Lower lobe of right lung (tissue), 2 donors: ENCODE results near the gene FXN. TPM values are rescaled to one million over a fixed set of nuclear protein-coding genes. Genes with fewer than 3 reads are reported as not detected.

ENCODE experiments used
- ATAC-seq, 2 donors: fragments of 200-7000 bp; cut with Tn5 transposase; one replicate each; pipeline ENCODE4 v1.9.1; 2020 to 2022; ENCODE audit warnings: mild to moderate bottlenecking in 2 of 2, moderate library complexity in 2 of 2
- DNase-seq: peaks from one replicate; pipeline ENCODE4 v3.0.0-alpha.2; 2020
- H3K27ac ChIP-seq: fragments of 200-600 bp; one replicate; pipeline ENCODE4 v1.8.0; 2022
- H3K27me3 ChIP-seq: fragments of 200-600 bp; one replicate; pipeline ENCODE4 v1.8.0; 2022; ENCODE audit warnings: low read depth
- H3K36me3 ChIP-seq: fragments of 200-600 bp; one replicate; pipeline ENCODE4 v1.8.0; 2022; ENCODE audit warnings: mild to moderate bottlenecking
- H3K4me1 ChIP-seq: fragments of 200-600 bp; one replicate; pipeline ENCODE4 v1.8.0; 2022
- H3K4me3 ChIP-seq: fragments of 200-600 bp; one replicate; pipeline ENCODE4 v1.8.0; 2022; ENCODE audit warnings: mild to moderate bottlenecking
- H3K9me3 ChIP-seq: fragments of 200-600 bp; one replicate; pipeline ENCODE4 v1.8.0; 2022
- CTCF ChIP-seq: fragments of 200-600 bp; IDR thresholded peaks from one replicate; pipeline ENCODE4 v1.8.0; 2022; ENCODE audit warnings: antibody characterized with exemption, mild to moderate bottlenecking
- intact Hi-C: fragments of 100-400 bp; cut with DNase I; formaldehyde crosslinking; loops from one replicate; pipeline ENCODE4 v1.11.0; 2022
- total RNA-seq: library from RNA; stranded (reverse); fragmentation: NEBNext Ultra II Directional; extraction: Animal tissue kit (Norgen Biotek cat#: 25700); gene quantifications from one replicate; pipeline ENCODE4 v1.2.1, GENCODE V29; 2021
- donor health status: DM: no; HTN: yes; CAD: no; lungs with severe emphysema.

The FXN gene
- total RNA-seq, 1 donor from 2014 or later: 10.9 TPM

GRCh38 chr9:69136779-69137178, 101.2 kb downstream of the FXN start:
- TF ChIP-seq CTCF: no peak
- DNase-seq (no peak), ATAC-seq (no peak)
- Histone ChIP-seq H3K36me3 (peaks cover 4% of the 10 kb centered on the region), H3K27me3 (no peaks in the 10 kb centered on the region), H3K9me3 (no peaks in the 10 kb centered on the region), H3K4me1 (peaks cover 24% of the 10 kb centered on the region), H3K27ac (peak overlapping the region; percentile 36), H3K4me3 (no peak overlapping the region)
- intact Hi-C loops: no loop called here

- intact Hi-C loops: no loop called here
- no peak for ATAC-seq
- Histone ChIP-seq H3K27ac (no peak overlapping the region), H3K4me3 (no peak overlapping the region), H3K27me3 (no peaks in the 10 kb centered on the region), H3K4me1 (peaks cover 24% of the 10 kb centered on the region), H3K36me3 (peaks cover 4% of the 10 kb centered on the region), H3K9me3 (no peaks in the 10 kb centered on the region)
- TF ChIP-seq CTCF: no peak
- no peak for DNase-seq
Observed at GRCh38 chr9:69137311-69137710, 101.8 kb downstream of the FXN start.

GRCh38 chr9:69139596-69139995, 104.0 kb downstream of the FXN start:
- H3K9me3 ChIP-seq: no peaks in the 10 kb centered on the region
- no peak overlapping the region for H3K27ac ChIP-seq
- no peak overlapping the region for H3K4me3 ChIP-seq
- ATAC-seq (no peak), DNase-seq (no peak)
- no peak for TF ChIP-seq CTCF
- H3K36me3 ChIP-seq: peaks cover 4% of the 10 kb centered on the region
- no peaks in the 10 kb centered on the region for H3K27me3 ChIP-seq
- peaks cover 27% of the 10 kb centered on the region for H3K4me1 ChIP-seq
- intact Hi-C loops: no loop called here

GRCh38 chr9:69140123-69140735, 104.7 kb downstream of the FXN start:
- Histone ChIP-seq H3K27ac (no peak overlapping the region), H3K9me3 (no peaks in the 10 kb centered on the region), H3K27me3 (no peaks in the 10 kb centered on the region), H3K36me3 (peaks cover 4% of the 10 kb centered on the region), H3K4me1 (peaks cover 21% of the 10 kb centered on the region), H3K4me3 (no peak overlapping the region)
- DNase-seq (no peak), ATAC-seq (no peak)
- intact Hi-C loops: no loop called here
- TF ChIP-seq CTCF: no peak

- Histone ChIP-seq H3K4me1 (peaks cover 18% of the 10 kb centered on the region), H3K9me3 (no peaks in the 10 kb centered on the region), H3K4me3 (no peak overlapping the region), H3K27ac (no peak overlapping the region), H3K36me3 (peaks cover 4% of the 10 kb centered on the region), H3K27me3 (no peaks in the 10 kb centered on the region)
- DNase-seq (no peak), ATAC-seq (no peak)
- intact Hi-C loops: no loop called here
- TF ChIP-seq CTCF: no peak
Observed at GRCh38 chr9:69141851-69142250, 106.3 kb downstream of the FXN start.
